HUES48 (cell line): ENCODE data around the gene DYNLT1.

Experiments
- H3K27ac ChIP-seq: one replicate; pipeline ENCODE4 v1.7.0; 2013; ENCODE audit warnings: low read depth, low read length, inconsistent platforms
- H3K27me3 ChIP-seq: 2 replicates; pipeline ENCODE4 v1.6.1; 2013; ENCODE audit warnings: mild to moderate bottlenecking, low read length; ENCODE audit not compliant: control insufficient read depth, insufficient read depth
- H3K36me3 ChIP-seq: 2 replicates; pipeline ENCODE4 v1.6.1; 2013; ENCODE audit warnings: low read length; ENCODE audit not compliant: control insufficient read depth, insufficient read depth
- H3K4me1 ChIP-seq: 2 replicates; pipeline ENCODE4 v1.6.1; 2013; ENCODE audit warnings: mild to moderate bottlenecking, low read length; ENCODE audit not compliant: control insufficient read depth, insufficient read depth
- H3K4me3 ChIP-seq: 2 replicates; pipeline ENCODE4 v1.5.1; 2013; ENCODE audit warnings: mild to moderate bottlenecking, low read depth, low read length
- H3K9ac ChIP-seq: 2 replicates; pipeline ENCODE4 v1.6.1; 2013; ENCODE audit warnings: mild to moderate bottlenecking, low read depth, low read length, moderate library complexity
- H3K9me3 ChIP-seq: 2 replicates; pipeline ENCODE4 v1.6.1; 2013; ENCODE audit warnings: low read length; ENCODE audit not compliant: control insufficient read depth, insufficient read depth

Gene DYNLT1

GRCh38 chr6:158627168-158627939, 17.2 kb downstream of the DYNLT1 start:
- Histone ChIP-seq H3K27me3 (no peaks in the 10 kb centered on the region), H3K9me3 (no peaks in the 10 kb centered on the region), H3K36me3 (peaks cover 75% of the 10 kb centered on the region), H3K4me1 (peaks cover 5% of the 10 kb centered on the region; the same call in 1 of the 2 replicates), H3K27ac (no peak overlapping the region), H3K9ac (no peak overlapping the region), H3K4me3 (no peak overlapping the region)

DNA sequence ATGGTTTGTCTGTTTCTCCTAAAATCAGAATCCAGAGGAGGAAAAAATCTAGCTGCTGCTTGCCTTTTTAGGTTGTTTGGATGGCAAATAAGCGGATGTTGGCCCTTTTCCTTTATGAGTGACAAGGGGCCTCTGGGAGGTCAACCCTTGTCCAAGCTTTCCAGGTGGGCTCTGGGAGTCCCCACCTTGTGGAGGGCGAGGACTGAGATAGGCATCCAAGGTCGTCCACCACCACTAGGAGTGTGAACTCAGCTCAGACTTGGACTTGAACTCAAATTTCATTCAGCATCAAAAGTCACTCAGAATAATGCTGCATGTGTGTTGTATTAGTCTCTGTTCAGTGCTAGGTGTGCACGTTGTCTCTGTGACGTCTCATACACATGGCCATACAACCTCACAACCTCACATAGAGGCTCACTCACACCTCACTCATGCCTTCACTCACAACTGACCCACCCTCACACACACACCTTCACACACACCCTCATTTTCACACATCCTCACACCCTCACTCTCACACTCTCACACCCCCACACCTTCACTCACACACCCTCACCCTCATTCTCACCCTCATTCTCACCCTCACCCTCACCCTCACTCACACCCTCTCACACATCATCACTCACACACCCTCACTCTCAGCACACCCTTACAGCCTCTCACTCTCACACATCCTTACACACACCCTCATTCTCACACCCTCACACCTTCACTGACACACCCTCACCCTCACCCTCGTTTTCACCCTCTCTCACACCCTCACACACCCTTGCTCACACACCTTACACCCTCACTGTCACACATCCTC, 18.0 kb downstream of the DYNLT1 start:
- Histone ChIP-seq H3K9me3 (no peaks in the 10 kb centered on the region), H3K4me3 (no peak overlapping the region), H3K27me3 (no peaks in the 10 kb centered on the region), H3K4me1 (peaks cover 5% of the 10 kb centered on the region; the same call in 1 of the 2 replicates), H3K9ac (no peak overlapping the region), H3K27ac (no peak overlapping the region), H3K36me3 (peaks cover 74% of the 10 kb centered on the region)

GRCh38 chr6:158625881-158626305, 18.6 kb downstream of the DYNLT1 start:
- Histone ChIP-seq H3K4me1 (peaks cover 5% of the 10 kb centered on the region; the same call in 1 of the 2 replicates), H3K27me3 (no peaks in the 10 kb centered on the region), H3K27ac (no peak overlapping the region), H3K9ac (no peak overlapping the region), H3K36me3 (peaks cover 74% of the 10 kb centered on the region), H3K4me3 (no peak overlapping the region), H3K9me3 (no peaks in the 10 kb centered on the region)

GRCh38 chr6:158624684-158625682, 19.6 kb downstream of the DYNLT1 start:
- H3K4me3 ChIP-seq: no peak overlapping the region
- H3K27ac ChIP-seq: no peak overlapping the region
- no peaks in the 10 kb centered on the region for H3K27me3 ChIP-seq
- no peaks in the 10 kb centered on the region for H3K9me3 ChIP-seq
- no peak overlapping the region for H3K9ac ChIP-seq
- H3K36me3 ChIP-seq: peaks cover 70% of the 10 kb centered on the region
- H3K4me1 ChIP-seq: peaks cover 5% of the 10 kb centered on the region; the same call in 1 of the 2 replicates

- Histone ChIP-seq H3K27ac (no peak overlapping the region), H3K27me3 (no peaks in the 10 kb centered on the region), H3K4me1 (no peaks in the 10 kb centered on the region), H3K36me3 (peaks cover 58% of the 10 kb centered on the region), H3K9me3 (no peaks in the 10 kb centered on the region), H3K9ac (no peak overlapping the region), H3K4me3 (no peak overlapping the region)
These were observed 21.9 kb downstream of the DYNLT1 start for GRCh38 chr6:158622545-158623190.

DNA sequence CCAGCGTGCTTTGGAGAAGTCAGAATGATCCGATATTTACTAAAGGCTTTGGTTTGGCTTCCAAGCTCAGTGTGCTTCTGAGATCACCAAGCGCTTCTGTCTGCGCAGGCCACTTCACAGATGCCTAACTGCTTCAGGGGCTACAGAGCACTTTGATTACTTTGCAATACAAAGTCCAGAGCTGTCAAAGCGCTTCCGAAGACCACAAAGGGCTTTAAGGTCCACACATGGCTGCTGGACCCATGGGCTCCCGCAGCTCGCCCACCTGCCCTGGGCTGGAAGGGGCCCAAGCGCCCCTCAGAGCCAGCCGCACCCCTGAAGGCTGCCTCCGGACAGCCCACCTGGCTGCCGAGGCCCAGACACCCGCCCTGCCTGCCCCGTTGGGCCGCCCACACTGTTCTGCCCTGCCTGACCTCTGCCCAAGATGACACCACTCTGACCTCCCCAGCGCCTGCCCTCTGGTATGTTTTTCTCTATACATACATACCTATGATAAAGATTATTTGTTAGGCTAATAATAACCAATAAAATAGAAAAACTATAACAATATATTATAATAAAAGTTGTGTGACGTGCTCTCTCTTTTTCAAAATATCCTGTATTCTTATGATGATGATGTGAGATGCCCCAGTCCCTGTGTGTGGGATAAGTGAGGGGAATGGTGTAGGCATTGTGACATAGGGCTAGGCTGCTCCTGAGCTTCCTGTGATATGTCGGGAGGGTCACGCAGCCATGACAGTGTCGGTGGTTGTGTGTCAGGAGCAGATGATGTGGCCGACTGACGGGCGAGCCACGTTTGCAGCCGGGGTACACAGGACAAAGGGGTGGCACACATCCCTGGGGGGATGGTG, 22.6 kb downstream of the DYNLT1 start:
- Histone ChIP-seq H3K9me3 (no peaks in the 10 kb centered on the region), H3K27ac (no peak overlapping the region), H3K27me3 (no peaks in the 10 kb centered on the region), H3K9ac (no peak overlapping the region), H3K36me3 (peaks cover 50% of the 10 kb centered on the region), H3K4me1 (no peaks in the 10 kb centered on the region), H3K4me3 (no peak overlapping the region)

DNA sequence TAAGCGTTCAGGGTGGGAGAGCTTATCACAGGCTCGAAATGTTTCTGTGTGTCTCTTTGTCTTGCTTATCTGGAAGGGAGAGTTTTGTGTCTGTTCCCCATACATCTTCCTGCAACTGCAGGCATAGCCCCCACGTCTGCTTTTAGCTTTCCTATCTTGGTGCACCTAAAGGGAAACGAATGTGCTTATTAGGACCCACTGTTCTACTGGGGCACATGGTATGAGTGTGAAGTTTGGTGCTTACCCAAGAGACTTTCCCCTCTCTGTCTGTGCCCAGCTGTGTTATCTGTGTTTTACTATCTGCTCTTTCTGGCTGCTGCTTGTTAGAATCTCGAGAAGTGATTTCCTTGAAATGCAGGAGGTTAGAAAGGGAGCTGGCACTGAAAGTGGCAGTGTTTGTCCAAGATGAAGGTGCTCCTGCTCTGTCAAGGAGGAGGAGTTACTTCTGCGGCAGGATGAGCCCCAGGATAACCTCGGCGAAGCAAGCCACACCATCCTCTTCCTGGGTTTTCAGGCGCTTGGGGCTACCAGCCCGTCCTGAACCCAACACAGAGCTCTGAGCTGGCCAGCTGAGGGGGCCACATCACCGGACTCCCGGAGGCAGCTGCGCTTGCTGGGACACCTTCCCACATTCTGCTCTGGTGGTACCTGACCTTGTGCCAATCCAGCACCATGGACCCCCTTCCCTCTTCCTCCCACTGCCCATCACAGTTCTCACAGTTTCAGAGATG, 23.4 kb downstream of the DYNLT1 start:
- H3K36me3 ChIP-seq: peaks cover 43% of the 10 kb centered on the region

GRCh38 chr6:158619922-158620801, 24.4 kb downstream of the DYNLT1 start:
- Histone ChIP-seq H3K27me3 (no peaks in the 10 kb centered on the region), H3K4me3 (no peak overlapping the region), H3K4me1 (no peaks in the 10 kb centered on the region), H3K9ac (no peak overlapping the region), H3K9me3 (no peaks in the 10 kb centered on the region), H3K27ac (no peak overlapping the region), H3K36me3 (peaks cover 33% of the 10 kb centered on the region)

More for the DNA sequence above, 23.4 kb downstream of the DYNLT1 start:
- Histone ChIP-seq H3K4me1 (no peaks in the 10 kb centered on the region), H3K9ac (no peak overlapping the region), H3K9me3 (no peaks in the 10 kb centered on the region), H3K27me3 (no peaks in the 10 kb centered on the region), H3K4me3 (no peak overlapping the region), H3K27ac (no peak overlapping the region)
